HG03354 (cell line): ENCODE measurements around the gene DAZAP1.
"Not testable (repeated sequence)": the region's sequence is repeated elsewhere in the genome, so short reads cannot be mapped to it uniquely, and the experiment has no call there.

ENCODE experiments used
- ATAC-seq: cut with Tn5 transposase; IDR thresholded peaks from one replicate; pipeline ENCODE4 v1.9.1; 2021; ENCODE audit warnings: mild to moderate bottlenecking; ENCODE audit not compliant: unreplicated experiment, poor library complexity, severe bottlenecking

Gene DAZAP1

DNA sequence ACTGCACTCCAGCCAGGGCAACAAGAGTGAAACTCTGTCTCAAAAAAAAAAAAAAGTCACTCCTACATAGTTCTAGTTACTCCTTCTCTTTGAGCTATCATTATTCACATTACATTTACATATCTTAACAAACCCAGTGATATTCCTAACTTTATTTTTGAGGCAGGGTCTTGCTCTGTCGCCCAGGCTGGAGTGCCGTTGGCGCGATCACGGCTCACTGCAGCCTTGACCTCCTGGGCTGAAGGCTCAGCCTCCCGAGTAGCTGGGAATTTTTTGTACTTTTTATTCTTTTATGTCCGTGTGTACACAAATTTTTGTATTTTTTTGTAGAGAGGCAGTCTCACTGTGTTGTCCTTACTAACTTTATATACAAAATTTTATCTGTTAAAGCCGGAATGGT, 30.2 kb downstream of the DAZAP1 start:
- ATAC-seq = no peak

DNA sequence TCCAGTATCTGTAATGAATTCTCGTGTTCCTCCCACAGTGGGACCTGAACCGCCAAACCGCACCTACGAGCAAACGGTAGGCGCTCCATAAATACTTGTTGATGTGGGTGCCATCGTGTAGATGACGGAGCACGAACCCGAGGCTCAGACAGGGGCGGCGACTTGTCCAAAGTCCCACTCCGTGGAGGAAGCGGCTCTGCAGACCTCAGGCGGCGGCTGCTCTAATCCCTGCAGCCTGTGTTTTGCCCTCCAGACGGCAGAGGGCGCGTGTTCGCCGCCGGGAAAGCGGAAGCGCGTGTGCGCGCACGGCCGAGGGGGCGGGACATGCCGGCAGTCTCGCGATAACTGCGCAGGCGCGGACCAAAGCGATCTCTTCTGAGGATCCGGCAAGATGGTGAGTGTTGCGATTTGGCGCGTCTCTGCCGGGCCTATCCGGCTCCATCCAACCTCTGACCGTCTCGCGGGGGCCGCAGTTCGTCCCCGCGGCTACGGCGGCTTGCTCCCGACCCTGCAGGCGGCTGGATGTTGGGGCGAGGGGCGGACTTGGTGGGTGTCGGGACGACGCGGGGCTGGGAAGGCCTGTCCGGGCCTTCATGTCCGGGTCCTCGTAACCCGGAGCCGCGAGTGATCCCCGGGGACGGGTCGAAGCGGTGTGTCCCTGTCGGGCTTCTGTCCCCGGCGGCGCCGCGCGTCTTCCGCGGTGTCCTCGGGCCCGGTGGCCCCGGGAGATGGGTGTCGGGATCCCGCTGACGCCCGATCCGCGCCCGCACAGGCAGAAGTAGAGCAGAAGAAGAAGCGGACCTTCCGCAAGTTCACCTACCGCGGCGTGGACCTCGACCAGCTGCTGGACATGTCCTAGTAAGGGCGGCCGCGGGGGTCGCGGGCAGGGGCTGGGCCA, 30.9 kb downstream of the DAZAP1 start, which contains the start of gene RPS15:
Gene RPS15, plus strand, starts transcription at position 362 of the 898 bp plus-strand sequence. Its CDS starts 30 bp downstream, at position 392.
- peak; percentile 85 for ATAC-seq

DNA sequence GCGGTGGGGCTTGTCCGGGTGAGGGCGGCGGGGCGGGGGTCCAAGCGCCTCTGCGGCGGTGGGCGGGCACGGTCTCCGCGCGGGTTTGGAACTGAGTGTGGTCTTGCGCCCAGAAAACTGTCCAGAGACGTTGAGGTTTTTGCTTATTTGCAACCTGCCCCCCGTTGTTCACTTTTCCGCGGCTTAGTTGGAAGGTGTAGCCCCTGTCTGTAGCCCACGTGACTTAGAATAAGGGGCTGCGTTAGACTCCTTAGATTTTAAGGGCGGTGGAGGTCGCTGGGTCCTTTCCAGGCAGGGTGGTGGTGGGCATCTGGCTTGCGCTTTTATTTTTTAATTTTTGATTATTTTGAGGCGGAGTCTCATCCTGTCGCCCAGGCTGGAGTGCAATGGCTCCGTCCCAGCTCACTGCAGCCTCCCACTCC, 31.6 kb downstream of the DAZAP1 start:
- peak; percentile 2 for ATAC-seq

DNA sequence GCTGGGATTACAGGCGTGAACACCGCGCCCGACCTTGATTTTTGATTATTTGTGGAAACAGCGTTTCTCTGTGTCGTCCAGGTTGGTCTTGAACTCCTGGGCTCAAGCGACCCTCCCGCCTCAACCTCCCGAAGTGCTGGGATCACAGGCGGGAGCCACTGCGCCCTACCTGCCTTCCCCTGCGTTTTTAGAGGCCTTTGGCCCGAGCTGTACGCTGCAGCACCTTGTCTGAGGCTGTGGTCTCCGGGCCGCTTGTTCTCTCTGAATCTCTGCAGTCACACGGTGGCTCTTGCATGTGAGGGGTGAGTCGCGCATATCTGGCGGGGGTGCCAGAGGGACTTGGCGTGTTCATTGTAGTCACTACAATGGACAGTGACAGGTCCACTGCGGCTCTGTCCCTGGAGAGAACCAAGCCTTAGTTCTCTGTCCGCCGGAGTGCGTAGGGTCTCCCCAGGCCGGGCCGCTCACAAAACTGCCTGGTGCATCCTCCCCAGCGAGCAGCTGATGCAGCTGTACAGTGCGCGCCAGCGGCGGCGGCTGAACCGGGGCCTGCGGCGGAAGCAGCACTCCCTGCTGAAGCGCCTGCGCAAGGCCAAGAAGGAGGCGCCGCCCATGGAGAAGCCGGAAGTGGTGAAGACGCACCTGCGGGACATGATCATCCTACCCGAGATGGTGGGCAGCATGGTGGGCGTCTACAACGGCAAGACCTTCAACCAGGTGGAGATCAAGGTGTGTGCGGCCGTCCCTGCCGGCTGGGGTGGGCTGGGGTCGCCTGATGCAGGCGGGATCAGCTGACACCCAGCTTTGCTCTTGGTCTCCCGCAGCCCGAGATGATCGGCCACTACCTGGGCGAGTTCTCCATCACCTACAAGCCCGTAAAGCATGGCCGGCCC, 32.4 kb downstream of the DAZAP1 start:
- not testable (repeated sequence) for ATAC-seq

DNA sequence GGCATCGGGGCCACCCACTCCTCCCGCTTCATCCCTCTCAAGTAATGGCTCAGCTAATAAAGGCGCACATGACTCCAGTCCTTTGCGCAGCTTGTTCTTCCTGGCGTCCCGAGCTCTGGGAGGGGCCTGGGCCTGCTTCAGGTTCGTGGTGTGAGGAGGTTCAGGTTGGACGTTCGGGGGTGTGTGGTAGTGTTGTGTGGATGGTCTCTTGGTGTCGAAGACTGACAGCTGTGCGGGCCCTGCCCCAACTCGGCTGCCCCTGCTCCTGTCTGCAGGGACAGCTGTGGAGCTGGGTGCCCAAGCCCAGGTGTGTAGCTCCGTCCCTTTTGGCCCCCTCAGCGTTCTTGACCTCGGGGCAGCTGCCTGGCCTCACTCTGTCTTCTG, 33.0 kb downstream of the DAZAP1 start:
- no peak for ATAC-seq

DNA sequence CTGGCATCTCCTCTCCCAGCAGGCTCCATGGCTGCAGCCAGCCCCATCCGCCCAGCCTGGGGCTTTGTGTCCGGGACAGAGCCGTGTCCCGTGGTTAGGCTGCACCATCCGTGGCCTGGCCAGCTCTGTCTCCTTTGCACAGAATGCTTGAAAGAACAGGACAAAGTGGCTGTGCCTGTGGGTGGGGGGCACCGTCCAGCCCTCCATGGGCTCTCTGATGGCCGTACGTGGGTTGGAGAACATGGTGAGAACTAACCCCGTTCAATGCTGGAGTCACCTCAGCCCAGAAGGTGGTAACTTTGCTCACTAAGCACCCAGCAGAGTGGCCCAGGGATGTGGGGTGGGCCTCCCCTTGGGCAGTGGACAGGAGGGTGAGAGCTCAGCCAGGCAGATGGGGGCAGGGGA, 33.6 kb downstream of the DAZAP1 start:
- no peak for ATAC-seq

DNA sequence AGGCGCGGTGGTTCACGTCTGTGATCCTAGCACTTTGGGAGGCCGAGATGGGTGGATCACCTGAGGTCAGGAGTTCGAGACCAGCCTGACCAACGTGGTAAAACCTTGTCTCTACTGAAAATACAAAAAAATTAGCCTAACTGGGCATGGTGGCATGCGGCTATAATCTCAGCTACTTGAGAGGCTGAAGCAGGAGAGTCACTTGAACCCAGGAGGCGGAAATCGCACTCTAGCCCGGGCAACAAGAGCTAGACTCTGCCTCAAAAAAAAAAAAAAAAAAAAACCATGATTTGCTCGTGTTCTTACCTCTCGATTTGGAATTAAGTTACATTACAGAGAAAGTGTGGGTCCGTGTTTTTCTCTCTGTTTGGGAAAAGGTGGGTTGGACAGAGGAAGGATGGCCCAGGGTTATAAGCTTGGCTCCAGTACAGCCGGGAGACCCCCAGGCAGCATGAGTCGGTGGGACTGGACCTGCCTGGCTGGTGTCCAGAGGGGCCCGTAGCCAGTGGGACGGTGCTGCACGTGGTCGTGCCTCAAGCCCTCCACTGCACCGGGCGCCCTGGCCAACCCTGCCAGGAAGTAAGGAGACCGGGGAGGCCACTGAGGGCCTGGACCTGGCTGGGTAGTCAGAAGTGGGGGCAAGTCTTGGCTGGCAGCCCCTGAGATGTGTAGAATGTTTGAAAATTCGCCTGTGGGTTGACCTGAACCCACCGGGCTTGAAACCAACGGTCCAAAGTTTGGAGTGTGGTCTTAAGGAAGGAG, 34.5 kb downstream of the DAZAP1 start:
- ATAC-seq = no peak

DNA sequence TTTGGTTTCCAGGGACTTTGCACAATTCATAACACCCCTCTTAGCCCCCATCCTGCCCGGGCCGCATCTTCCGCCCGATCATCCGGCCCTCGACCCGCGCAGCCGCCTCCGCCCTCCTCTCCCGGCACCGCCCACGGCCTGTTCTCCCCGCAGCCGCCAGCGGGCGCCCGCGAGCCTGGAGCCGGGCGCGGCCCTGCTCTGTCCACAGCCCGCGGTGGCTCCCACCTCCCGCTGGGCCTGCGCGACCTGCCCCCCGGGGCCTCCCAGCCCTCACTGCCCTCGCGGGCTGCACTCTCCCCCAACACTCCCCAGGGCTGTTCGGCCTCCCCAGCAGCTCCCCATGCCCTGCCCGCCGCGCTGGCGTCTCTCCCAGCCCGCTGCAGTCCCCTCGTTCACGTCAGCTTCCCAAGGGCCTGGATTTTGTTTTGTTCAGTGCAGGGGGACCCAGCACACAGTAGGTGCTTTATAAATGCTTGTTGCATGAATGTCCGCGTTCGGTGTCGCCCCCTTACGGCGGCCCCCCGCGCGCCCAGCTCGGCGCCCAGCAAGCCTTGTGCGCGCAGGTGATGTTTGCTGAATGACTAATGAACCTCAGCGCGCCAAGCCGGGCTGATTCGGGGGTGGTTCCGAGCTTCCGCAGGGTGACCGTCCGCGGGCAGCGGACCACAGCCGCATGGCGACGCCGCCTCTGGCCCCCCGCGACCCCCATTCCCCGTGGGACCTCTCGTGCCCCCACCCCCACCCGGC, 38.0 kb downstream of the DAZAP1 start:
- peak; percentile 79 for ATAC-seq

DNA sequence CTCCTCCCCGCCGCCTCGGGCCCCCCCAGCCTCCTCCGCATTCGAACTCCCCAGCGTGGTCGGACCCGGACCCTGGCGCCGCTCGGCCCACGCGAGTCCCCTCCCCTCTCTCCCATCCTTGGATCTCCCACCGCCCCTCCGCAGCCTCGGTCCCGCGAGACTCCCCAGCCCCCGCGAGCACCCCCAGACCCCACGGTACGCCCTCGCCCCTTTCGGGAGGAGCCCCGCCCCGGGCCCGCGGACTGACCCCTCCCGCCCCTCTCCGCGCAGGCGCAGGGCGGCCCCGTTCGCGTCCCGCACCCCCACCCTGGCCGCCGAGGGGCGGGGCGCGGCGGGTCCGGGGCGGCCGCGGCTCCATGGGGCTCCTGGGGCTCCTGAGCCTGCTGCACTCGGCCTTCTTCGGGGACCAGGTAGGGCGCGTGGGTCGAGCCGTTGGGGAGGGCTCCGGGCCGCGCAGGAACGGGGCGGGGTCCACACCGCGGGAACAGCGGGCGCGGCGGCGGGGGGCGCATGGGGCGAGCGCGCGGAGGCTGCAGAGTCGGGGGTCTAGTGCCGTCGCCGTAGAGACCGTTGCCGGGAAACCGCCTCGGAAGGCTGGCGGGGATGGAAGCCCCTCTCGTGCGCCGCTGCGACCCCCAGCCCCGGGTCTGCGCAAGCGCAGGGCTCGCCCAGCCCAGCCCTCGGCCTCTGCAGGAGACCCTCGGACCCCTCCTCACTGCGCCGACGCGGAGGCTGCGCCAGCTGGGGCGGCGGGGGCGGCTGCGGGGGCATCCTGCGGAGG, 38.7 kb downstream of the DAZAP1 start:
- ATAC-seq = no peak

DNA sequence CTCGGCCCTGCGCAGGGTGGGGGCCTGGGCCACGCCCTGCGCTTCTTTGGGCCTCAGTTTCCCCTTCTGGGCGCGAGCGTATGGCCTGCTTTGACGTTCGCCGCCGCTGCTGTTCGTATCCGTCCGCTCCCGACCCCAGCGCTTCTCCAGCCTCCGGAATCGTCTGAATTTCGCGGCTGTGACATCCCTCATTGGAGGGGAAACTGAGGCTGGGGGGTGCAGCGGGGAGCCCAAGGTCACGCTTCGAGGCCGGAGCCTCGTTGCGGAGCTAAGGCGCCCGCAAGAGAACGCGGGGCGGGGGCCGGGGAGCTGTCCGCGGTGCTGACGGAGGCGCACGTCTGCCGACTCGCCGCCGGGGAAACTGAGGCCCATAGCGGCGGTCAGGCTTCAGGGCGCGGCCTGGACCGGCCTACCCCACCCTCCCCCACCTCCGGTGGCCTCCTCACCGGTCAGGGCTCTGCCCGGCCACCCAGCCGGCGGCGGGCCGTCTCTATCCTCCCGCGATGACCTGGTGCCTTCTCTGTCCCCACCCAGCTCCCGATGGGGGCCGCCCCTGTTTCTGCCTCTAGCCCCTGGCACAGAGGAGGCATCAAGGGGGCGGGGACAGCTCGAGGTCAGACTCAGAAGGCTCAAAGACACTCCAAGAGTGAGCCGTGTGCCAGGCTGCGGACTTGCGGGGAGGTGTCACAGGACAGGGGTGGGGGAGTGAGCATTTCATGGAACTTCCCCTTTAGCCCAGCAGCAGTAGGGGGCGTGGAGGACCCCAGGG, 39.5 kb downstream of the DAZAP1 start:
- ATAC-seq = no peak

DNA sequence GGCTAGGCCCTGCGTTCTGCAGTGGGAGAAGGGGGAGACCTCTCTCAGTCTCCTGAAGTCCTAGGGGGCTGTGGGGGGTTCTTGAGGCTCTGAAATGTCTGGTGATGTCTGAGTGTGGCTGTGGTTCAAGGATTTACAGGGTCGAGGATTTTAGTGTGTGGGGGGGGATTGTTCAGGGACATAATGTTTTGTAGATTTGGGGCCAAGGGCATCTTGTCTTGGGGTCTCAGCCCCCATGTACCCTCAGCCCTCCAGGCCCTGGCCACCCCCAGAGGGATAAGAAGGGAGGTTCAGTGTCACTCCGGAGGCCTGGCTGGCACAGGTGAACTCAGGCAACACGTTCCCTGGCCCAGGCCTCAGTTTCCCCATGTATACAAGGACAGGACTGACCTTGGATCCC, 40.1 kb downstream of the DAZAP1 start:
- ATAC-seq = no peak

DNA sequence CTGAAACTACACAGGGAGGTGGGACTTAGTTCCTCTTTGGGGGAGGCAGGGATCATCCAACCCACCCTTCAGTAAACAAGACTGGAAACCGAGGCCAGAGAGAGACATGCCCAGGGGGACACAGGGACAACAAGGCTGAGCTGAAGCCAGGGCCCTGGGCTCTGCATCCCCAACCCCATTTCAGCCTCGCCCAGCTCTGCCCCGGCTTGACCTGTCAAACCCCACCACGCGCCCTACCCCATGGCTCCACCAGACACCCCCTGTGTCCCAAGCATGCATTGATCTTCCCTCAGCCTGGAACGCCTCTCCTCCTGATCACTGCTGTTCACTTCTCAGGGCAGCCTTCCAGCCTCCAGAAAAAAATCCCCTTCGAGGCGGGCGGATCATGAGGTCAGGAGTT, 40.6 kb downstream of the DAZAP1 start:
- no peak for ATAC-seq

DNA sequence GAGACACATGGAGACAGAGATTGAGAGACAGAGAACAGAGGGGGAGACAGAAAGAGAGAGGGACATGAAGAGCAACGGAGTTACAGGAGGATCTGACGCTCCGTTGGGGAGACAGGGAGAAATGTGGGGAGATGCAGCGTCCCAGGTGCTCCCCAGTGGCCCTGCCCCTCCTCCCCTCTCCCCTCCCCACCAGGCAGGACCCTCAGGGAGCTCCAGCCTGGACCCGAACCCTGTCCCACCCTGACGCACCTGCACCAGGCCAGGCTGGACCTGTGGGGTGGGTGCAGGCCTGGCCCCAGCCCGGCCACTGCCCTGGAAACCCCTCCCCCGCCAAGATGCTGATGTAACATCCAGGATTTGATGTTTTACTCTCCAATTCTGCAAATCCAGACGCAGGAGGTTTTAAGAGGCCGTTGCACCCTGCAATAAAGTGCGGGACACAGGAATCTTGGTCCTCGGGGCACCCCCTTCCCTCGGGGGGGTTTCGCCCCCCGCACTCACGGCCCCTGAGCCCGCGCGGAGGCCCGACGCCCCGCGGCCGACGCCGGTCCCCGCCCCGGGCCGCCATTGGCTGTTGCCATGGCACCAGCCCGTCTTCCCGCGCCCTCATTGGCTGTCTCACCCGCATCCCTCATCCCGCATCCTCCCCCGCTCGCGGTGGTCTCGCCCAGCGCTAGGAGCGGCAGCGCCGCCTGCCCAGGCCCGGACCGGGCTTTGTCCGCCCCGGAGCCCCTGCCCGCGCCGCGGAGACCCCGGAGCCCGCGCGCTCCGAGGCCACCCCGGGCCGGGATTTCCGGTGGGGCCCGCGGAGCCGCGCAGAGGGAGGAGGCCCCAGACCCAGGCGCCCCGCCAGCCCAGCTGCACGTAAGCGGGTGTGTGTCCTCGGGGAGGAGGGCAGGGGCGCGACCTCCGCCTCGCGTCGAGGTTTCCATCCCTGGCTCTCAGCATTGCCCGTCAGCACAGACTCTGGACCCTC, 42.4 kb downstream of the DAZAP1 start, which contains the start of gene APC2:
Gene APC2, plus strand, starts transcription at position 655 of the 976 bp plus-strand sequence. CDS start 2,881 bp downstream, outside the sequence.
- ATAC-seq = no peak

DNA sequence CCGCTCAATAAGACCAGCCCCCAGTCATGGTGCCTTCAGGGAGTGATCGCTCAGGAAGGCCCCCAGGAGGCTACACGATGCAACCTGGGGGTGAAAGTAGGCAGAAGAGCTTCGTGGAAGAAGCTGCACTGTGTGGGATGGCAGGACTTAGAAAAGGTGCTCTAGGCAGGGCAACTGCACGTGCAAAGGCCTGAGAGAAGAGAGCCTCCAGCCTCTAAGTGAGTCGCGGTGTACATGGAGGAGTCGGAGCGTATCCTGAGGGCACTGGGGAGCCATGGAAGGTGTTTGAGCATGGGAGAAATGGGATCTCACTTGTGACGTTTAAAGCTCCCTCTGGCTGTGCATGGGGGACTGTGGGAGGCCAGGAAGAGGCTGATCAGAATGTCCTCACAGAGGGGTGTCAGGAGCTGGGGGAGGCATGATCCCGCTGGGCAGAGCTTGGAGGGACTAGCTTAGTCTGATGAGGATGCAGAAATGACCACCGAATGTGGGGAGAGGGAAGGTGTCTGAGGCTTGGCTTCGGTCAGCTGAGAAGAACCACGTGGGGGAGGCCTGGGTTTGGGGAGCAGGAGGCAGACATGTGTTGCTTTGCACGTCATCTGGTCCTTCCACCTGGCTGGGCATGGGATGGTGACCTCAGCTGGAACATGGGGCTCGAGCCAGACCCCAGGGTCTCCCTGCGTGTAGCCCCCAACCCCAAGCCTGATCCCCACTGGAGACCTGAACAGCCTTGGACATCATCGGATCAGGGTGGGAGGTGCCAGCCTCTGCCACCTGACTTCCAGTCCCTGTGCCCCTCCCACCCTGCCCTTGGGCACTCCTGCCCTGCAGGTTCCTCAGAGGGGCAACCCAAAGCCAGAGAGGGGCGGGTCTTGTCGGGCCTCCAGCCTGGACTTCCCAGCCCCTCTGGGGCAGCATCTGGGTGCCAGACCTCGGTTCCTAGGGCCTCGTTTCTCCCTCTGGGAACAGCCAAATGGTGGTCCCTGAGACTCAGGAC, 43.6 kb downstream of the DAZAP1 start:
- no peak for ATAC-seq
